Activated naive CD4-positive, alpha-beta T cell (primary cell): ENCODE results near the gene RINL.
"Not testable (repeated sequence)": the region's sequence is repeated elsewhere in the genome, so short reads cannot be mapped to it uniquely, and the experiment has no call there.

ENCODE experiments used
- DNase-seq, 4 experiments: peaks; one replicate each; lab custom pipeline; 2025; lab: John Stamatoyannopoulos, UW

The RINL gene

GRCh38 chr19:38904581-38905539, 26.8 kb upstream of the RINL start:
- no peak for DNase-seq

- DNase-seq = no peak
Measured at GRCh38 chr19:38901683-38902082, 23.6 kb upstream of the RINL start.

- no peak for DNase-seq
Measured at GRCh38 chr19:38900743-38901190, 22.7 kb upstream of the RINL start.

GRCh38 chr19:38900202-38900629, 22.1 kb upstream of the RINL start:
- DNase-seq = no peak

- peak; percentile 89 to 96 (median 92) for DNase-seq
Measured at GRCh38 chr19:38899447-38900201, 21.5 kb upstream of the RINL start, which contains the start of the genes NFKBIB and SIRT2. Gene NFKBIB (plus strand): TSS chr19:38899969. CDS start chr19:38900033, 64 bp downstream. Gene SIRT2 (minus strand): TSS chr19:38899618. CDS start chr19:38899521, 97 bp downstream.

GRCh38 chr19:38898788-38899446, 20.8 kb upstream of the RINL start:
- DNase-seq = no peak

GRCh38 chr19:38894968-38895367, 16.9 kb upstream of the RINL start:
- no peak for DNase-seq

GRCh38 chr19:38893341-38893771, 15.3 kb upstream of the RINL start:
- DNase-seq = no peak

- DNase-seq = no peak
Measured at GRCh38 chr19:38892841-38893240, 14.8 kb upstream of the RINL start.

- DNase-seq = no peak
Measured at GRCh38 chr19:38891771-38892170, 13.7 kb upstream of the RINL start.

GRCh38 chr19:38890686-38891085, 12.6 kb upstream of the RINL start:
- DNase-seq = no peak

GRCh38 chr19:38889803-38890202, 11.7 kb upstream of the RINL start:
- DNase-seq = no peak

- no peak for DNase-seq
Measured at GRCh38 chr19:38888876-38889275, 10.8 kb upstream of the RINL start.

GRCh38 chr19:38884691-38885090, 6.6 kb upstream of the RINL start:
- DNase-seq = not testable (repeated sequence)

GRCh38 chr19:38883286-38883685, 5.2 kb upstream of the RINL start:
- no peak for DNase-seq

- no peak for DNase-seq
Measured at GRCh38 chr19:38880882-38881609, 3.0 kb upstream of the RINL start.

- DNase-seq = no peak
Measured at GRCh38 chr19:38880076-38880881, 2.2 kb upstream of the RINL start.

GRCh38 chr19:38879400-38879751, 1.3 kb upstream of the RINL start:
- DNase-seq = no peak

- no peak for DNase-seq
Measured at GRCh38 chr19:38878575-38879399, 712 bp upstream of the RINL start.
